GM12865 (cell line): ENCODE measurements around the gene RBM26.
"Not testable (repeated sequence)": the region's sequence is repeated elsewhere in the genome, so short reads cannot be mapped to it uniquely, and the experiment has no call there.

Source experiments
- DNase-seq: peaks from one replicate; pipeline ENCODE4 v3.0.0; 2010; ENCODE audit warnings: low read depth
- H3K4me3 ChIP-seq: 2 replicates; pipeline ENCODE4 v1.5.1; 2011; ENCODE audit warnings: mild to moderate bottlenecking, low read depth, low read length, control low read depth
- CTCF ChIP-seq: IDR thresholded peaks from 2 replicates; pipeline ENCODE4 v1.5.1; 2011; ENCODE audit warnings: low read length, control low read depth, low read depth, inconsistent platforms; ENCODE audit not compliant: insufficient read depth; ENCODE audit errors: missing control alignments

RBM26 gene

GRCh38 chr13:79365981-79366380 lies 40.1 kb downstream of the RBM26 start:
- H3K4me3 ChIP-seq = no peak overlapping the region
- no peak for DNase-seq
- no peak for TF ChIP-seq CTCF

- TF ChIP-seq CTCF = no peak
- H3K4me3 ChIP-seq = no peak overlapping the region
- DNase-seq = no peak
Measured at GRCh38 chr13:79361299-79361698, 44.8 kb downstream of the RBM26 start.

GRCh38 chr13:79360095-79360494 lies 46.0 kb downstream of the RBM26 start:
- no peak overlapping the region for H3K4me3 ChIP-seq
- DNase-seq = no peak
- no peak for TF ChIP-seq CTCF

GRCh38 chr13:79359064-79359463 lies 47.0 kb downstream of the RBM26 start:
- no peak overlapping the region for H3K4me3 ChIP-seq
- DNase-seq = no peak
- no peak for TF ChIP-seq CTCF

- no peak overlapping the region for H3K4me3 ChIP-seq
- DNase-seq = no peak
- no peak for TF ChIP-seq CTCF
Measured at GRCh38 chr13:79354285-79354684, 51.8 kb downstream of the RBM26 start.

GRCh38 chr13:79353693-79354092 lies 52.4 kb downstream of the RBM26 start:
- DNase-seq = no peak
- TF ChIP-seq CTCF = no peak

GRCh38 chr13:79352107-79352506 lies 53.9 kb downstream of the RBM26 start:
- DNase-seq = no peak
- no peak overlapping the region for H3K4me3 ChIP-seq
- no peak for TF ChIP-seq CTCF

More at GRCh38 chr13:79353693-79354092, 52.4 kb downstream of the RBM26 start:
- H3K4me3 ChIP-seq = no peak overlapping the region

- H3K4me3 ChIP-seq, DNase-seq: not testable (repeated sequence)
Measured at GRCh38 chr13:79349608-79350007, 56.4 kb downstream of the RBM26 start.
